Head of caudate nucleus (tissue), 42 donors: ENCODE data around the gene SAMD13.
A peak's percentile ranks its signal among the peaks of the same experiment; 100 is the strongest.
"Not testable (repeated sequence)": the region's sequence is repeated elsewhere in the genome, so short reads cannot be mapped to it uniquely, and the experiment has no call there.

Source experiments
- DNase-seq, 42 donors: peaks; one replicate each; pipeline versions ENCODE4 v3.0.0 to v3.0.0-alpha.2; 2020 to 2021; ENCODE audit warnings: mixed read lengths in 7 of 42
- intact Hi-C: fragments of 100-400 bp; cut with DNase I; formaldehyde crosslinking; loops from one replicate; pipeline ENCODE4 v1.15.0; 2022

Gene SAMD13

DNA sequence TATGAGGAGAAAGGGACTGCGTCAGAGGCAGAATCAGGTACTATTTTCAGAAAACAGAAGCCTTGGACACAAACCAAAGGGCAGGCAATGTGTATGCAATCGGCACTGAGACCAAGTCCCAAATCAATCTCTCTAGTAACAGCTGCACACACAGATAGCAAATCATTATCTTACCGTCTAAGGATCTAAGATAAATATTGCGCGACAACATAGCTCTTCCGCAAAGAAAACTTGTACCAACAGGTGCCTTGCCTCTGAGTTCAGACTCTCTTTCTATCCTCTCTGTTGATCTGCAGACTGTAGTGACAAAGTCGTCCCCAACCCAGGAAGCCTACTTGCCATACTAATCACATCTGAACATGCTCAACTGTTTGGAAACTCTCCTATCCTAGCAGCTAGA is 22.6 kb upstream of the SAMD13 start:
- DNase-seq = no peak
- intact Hi-C loops = no loop called here

DNA sequence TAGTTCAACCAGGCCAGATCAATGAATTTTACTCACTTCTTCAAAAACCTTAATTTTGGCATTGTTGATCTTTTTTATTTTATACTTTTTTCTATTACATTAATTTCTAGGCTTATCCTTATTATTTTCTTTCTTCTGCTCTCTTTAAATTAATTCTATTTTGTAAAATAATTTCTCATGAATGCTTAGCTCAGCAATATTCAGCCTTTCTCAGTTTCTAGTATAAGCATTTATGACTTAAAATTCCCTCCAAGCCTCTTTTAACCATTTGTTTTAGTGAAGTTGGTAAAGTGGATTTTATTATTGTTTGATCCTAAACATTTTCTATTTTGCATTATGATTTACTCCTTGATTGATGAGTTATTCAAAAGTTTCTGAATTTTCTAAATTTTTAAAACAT is 20.6 kb upstream of the SAMD13 start:
- no peak for DNase-seq
- intact Hi-C loops = no loop called here

DNA sequence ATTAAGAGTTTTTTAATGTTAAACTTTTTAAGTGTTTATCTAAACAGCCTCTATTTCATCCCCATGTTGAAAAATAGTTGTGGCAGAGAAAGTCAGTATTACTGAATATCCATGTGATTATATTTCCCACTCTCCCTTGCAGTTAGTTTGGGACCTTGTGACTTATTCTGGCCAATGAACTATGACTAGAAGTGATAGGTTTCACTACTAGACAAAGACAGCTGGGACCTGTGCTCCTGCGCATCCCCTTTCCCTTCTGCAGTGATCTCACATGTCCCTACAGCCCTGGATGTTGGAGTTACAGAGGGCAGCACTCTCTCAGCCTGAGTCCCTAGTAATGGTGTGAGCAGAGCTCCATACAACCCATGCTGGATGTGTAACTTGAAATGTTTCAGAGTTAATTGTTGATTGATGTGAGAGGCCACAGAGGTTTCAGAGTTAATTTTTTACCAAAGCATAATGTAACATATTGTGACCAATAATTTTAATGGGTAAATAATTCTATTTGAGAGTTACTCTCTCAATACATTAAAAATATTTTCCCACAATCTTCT is 18.7 kb upstream of the SAMD13 start:
- DNase-seq = no peak
- intact Hi-C loops = no loop called here

DNA sequence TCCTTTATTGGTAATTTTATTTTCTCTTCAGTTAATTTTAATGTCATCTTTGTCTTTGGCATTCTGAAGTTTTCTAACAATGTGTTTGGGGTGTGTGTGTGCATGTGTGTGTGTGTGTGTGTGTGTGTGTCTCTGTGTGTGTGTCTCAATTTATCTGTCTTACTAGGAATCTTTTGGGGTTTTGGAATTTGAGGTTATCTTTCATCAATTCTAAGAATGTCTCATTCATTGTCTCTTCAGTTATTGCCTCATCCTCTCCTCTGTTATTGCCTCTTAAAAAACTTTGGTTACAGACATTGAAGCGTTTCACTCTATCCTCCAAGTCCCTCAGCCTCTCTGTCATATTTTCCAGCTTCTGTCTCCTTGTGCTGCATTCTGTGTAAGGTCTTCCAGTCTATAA is 18.1 kb upstream of the SAMD13 start:
- DNase-seq = no peak
- intact Hi-C loops = no loop called here

DNA sequence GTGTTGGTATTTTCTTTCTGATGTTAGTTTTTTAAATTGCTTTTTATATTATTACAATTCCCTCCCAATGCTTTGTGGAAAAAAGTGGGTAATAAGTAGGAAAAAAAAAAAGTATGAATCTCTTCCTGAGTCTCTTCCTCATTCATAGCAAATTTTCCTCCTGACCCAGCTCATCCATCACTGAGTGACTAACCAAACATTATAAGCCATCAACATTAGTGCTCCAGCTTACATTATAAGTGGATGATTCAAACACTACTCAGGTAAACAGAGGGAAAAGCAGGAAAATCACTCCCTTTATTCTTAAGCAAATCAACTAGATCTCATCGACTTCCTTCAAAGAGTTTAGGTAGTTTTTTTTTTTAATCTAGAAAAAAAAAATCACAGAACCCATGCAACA is 15.4 kb upstream of the SAMD13 start:
- intact Hi-C loops = no loop called here
- DNase-seq = no peak

DNA sequence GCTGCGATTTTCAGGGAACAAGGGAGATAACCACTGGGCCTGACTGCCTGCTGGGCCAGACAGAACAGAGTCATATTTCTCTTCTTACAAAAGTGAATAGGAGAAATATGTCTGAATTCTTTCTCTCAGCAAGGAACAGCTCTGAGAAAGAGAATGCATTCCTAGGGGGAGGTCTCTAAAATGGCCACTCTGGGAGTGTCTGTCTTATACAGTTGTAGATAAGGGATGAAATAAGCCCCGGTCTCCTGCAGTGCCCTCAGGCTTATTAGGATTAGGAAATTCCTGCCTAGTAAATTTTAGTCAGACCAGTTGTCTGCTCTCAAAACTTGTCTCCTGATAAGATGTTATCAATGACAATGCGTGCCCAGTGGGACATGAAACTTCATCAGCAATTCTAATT is 14.1 kb upstream of the SAMD13 start:
- intact Hi-C loops, DNase-seq: not testable (repeated sequence)

DNA sequence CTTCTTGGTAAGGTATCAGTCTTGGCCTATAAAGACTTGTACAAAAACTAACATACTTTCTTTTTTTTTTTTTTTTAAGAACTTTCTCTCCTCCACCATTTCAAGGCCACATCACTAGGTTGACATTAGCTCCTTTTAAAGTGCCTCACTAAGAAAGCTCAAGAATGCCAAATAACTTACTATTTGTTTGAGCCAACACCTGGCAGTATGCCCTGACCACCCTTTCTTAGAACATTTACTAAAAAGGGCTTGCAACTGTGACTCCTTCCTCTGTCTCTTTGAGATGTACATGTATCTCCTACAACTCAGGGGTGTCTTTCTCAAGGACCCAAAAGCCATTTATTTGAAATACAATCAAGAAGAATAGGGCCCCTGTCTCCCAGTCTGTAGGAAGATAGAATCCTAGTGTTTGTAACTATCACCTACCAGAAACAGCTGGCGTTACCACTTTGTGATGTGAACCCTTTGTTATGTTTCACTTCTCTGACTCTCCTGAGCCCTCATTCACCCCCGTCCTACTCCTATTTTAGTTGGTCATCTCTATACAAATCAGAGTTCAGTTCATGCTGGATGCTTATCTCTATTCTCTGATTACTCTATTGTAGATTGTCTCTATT is 12.2 kb upstream of the SAMD13 start:
- intact Hi-C loops = no loop called here
- peak in 1 of 42 donors; percentile 9 for DNase-seq

DNA sequence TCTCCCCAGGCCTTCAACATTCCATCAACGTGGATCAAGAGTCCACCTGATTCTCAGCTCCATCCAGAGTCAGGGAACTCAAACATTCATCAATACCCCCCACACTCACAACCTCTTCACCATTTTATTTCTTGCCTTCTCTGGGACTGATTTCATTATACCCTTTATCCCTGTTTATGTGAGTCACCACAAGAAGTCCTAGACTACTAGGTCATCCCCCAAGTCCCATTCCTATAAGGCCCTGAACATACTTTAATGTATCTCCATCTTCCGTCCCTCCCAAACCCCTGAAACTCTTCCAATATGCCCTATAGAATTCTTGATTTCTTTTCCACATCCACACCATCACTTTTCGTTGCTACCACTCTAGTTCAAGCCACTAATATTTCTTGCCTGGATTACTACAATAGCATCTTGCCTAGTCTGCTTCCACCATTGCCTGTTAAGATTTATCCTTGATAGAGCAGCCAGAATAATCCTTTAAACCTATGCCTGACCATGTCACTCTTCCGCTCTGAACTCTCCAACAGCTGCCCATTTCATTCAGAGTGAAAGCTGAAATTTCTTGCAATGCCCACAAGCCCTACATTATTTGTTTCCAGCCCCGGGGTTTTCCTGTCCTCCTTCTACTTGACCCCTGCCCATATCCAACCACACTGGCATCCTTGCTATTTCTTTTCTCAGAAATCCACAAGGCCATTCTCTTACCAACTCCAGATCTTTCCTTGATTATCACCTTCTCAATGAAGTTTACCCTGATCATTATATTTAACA is 9.4 kb upstream of the SAMD13 start:
- intact Hi-C loops = no loop called here
- DNase-seq = no peak

DNA sequence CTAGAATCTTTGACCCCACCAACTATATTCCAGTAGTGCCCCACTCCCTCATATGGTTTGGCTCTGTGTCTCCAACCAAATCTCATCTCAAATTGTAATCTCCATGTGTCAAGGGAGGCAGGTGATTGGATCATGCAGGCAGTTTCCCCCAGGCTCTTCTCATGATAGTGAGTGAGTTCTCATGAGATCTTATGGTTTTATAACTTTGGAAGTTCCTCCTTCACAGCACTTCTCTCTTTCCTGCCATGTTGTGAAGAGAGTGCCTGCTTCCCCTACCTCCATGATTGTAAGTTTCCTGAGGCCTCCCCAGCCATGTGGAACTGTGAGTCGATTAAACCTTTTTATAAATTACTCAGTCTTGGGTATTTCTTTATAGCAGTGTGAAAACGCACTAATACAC is 7.7 kb upstream of the SAMD13 start:
- no peak for DNase-seq
- intact Hi-C loops = no loop called here

DNA sequence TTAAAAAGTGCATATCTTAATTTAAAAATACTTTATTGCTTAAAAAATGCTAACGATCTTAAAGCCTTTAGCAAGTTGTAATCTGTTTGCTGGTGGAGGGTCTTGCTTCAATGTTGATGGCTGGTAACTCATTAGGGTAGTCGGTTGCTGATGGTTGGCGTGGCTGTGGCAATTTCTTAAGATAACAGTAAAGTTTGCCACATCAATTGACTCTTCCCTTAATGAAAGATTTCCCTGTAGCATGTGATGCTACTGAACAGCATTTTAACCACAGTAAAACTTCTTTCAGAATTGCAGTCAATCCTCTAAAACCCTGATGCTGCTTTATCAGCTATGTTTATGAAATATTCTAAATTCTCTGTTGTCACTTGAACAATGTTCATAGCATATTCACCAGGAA is 6.8 kb upstream of the SAMD13 start:
- DNase-seq = no peak
- intact Hi-C loops = loop anchor here (5.0 kb wide), 3 partner anchors 37 to 138 kb away; no protein-coding TSS in a partner anchor

DNA sequence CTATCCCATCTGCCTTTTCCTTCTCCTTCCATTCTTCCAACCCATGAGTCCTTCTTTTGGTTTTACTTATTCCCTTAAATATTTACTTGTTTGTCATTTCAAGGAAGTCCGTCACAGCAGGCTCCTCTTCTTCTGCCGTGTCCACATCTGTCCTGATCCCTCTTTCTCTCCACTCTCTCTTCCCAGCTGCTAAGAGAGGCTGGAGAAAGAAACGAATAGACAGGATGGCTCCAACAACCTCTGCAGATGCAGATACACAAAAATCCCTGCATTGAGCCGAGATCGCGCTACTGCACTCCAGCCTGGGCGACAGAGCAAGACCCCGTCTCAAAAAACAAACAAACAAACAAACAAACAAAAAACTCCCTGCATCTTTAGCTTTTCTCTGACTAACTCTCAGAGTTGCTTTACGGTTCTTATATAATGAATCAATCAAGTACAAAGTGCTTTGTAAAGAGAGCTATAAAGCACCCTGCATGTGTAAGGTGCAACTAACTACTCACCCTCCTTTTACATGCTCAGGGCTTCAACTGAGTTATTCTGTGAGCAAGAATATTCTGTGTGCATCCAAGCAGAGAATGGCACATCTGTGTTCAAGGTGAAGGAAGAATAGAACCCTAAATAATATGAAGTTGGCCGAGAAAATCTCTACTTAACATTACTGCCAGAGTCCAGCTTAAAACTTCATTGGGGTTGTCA is 3.8 kb upstream of the SAMD13 start:
- intact Hi-C loops = loop anchor here (5.0 kb wide), 3 partner anchors 40 to 135 kb away; no protein-coding TSS in a partner anchor
- peak in 1 of 42 donors; percentile 45 for DNase-seq

DNA sequence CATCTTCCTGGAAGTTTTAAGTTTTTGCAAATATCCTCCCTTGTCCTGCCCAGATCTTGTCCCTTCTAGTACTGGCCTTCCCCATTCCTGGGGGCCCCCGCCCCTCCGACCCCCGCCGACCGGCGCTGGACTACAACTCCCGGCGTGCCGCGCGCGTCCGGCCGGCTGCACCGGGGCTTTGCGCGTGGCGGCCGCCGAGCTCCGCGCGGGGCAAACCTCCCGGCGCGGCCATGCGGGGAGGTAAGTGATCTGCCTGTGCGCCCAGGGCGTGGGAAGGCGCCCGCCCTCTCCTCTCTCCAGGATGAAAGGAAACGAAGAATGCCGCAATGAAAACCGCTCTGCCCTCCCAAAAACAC is 3.2 kb upstream of the SAMD13 start:
- intact Hi-C loops = loop anchor here (5.0 kb wide), 3 partner anchors 41 to 134 kb away; no protein-coding TSS in a partner anchor
- DNase-seq = peak; percentile 31 to 89 (median 76)

DNA sequence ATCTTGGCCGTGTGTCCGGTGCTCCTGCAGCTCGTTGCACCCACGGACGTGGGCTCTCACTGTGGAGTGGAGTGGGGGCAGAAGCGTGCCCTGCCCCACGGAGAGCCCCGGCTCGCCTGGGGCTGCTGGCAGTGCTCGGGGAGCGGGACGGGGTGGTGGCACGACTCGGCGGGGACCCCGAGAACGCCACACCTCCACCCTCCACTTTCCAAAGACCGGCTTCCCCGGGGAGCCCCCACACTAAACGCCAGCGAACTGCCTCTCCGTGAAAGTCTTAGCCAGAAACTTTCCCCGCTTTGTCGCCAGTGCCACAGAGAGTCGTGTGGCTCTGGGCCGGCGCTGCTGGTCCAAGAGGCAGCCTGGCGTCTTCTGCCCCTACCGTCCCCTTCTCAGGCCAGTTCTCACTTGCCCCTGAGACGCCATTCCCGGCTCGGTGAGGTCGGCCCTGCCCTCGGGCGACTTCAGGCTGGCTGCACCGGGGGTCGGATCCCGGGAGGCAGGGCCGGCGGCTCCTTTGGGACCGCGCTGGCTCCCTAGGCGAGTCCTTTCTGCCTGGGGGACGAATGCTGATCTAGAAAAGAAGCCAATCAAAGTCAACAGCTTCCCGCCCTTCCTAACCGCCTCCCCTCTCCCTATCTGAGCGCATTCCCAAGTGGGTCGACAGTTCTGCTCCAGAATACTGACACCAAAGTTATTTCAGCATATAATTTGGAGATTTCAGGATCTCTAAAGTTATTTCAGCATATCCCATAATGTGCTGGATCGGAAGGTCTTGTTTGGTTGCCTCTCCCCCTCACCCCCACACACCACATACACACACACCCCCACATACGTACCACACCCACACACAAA is 2.6 kb upstream of the SAMD13 start:
- DNase-seq = peak; percentile 9 to 78 (median 50)
- intact Hi-C loops = loop anchor here (5.0 kb wide), 3 partner anchors 42 to 133 kb away; no protein-coding TSS in a partner anchor

DNA sequence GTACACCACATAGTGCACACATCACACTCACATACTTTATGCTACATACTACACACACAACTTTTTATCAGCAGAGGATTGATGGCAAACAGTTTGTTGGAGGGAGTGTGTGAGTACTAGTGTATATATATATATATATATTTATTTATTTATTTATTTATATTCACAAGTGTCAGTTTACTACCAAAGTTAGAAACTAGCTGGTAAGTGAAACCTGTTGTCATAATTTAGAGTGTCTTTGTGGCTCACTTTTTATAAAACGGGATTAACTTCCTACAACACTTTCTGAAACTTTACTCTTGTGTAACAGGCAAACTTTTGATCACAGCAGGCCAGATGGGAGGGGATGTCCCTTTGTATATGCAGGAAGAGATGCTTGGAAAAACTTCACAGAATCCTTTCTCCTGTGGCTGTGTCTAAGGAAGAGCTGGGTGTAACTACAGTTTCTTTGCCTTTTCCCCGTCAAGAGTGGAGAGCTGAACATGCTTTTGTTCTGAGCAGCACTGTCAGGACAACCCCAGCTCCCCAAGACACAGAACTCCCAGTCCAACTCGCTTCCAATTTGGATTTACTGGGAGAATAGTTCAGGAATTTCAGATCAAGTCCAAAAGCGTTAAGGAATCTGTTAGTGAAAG is 1.9 kb upstream of the SAMD13 start:
- DNase-seq = peak in 6 of 42 donors; percentile 14 to 54 (median 24)
- intact Hi-C loops = loop anchor here (5.0 to 10.0 kb wide), 4 partner anchors 42 to 133 kb away; no protein-coding TSS in a partner anchor

DNA sequence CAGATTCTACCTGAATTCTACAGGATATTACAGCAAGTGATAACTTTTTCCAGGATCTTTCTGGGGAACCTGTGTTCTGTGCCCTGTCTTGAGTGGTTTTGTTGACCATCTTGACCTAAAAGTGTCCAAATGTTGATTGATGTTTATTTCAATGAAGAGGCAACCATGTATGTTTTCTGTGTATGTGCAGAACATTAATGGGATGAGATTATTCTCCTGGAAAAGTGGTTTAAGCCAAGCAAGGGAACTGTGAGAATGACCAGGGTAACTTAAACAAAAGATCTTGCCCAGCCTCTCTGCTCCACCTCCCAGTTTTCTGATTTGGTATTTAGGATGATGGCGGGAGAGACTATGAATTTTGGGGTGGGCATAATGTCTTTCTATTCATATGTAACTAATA is 1.0 kb upstream of the SAMD13 start:
- intact Hi-C loops = loop anchor here (10.0 kb wide), 1 partner anchor 54 kb away; no protein-coding TSS in a partner anchor
- DNase-seq = peak in 1 of 42 donors; percentile 3

DNA sequence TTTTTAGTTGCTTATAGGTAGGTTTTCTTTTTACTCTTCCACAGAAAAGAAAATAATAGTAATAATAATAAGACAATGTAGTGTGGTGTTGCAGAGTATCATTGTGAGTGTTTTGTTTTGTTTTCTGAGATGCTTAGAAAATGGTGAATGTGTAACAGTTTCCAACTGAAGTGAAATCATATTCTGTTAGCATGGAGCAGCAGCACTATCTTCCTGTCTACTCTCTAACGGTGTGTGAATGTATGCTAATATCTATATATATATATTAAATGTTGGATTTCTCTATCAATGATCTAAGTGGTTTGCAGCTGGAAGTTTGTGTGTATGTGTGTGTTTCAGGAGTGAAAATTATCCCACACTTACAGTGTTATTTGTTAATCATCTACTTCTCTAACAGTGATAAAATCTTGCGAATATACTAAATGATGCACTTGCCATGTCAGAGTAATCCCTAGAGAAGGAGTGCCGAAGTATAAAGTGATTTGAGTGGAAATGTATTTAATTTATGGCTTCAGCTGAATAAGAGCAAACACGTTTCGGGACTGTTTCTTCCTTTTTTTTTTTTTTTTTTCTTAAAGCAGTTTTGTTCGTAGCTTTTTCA is 377 bp downstream of the SAMD13 start:
- peak in 1 of 42 donors; percentile 9 for DNase-seq
- intact Hi-C loops = loop anchor here (10.0 kb wide), 1 partner anchor 53 kb away; no protein-coding TSS in a partner anchor

DNA sequence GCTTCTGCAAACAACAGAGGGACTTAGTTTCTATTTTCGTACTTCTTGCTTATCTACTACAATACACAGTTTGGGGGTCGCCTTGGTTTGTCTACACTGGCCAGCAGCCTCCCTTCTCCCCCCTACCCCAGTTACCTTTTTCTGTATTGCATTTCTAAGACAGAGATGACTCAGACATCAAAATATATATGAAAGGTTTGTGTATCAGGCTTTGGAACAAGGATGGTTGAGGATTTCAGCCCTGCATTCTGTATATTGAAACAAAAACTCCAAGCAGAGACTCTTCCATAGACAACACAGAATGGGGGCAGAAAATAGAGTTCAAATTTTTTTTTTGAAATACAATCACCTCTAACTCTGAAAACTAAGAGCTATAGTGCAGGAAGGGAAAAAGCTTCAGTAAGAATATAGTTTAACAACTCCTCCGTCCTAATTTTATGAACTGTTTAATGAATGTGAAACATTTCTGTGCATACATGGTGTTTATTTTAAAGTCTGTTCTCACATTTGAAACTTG is 1.9 kb downstream of the SAMD13 start:
- DNase-seq = peak in 5 of 42 donors; percentile 4 to 40 (median 10)
- intact Hi-C loops = loop anchor here (10.0 kb wide), 1 partner anchor 51 kb away; no protein-coding TSS in a partner anchor
